Mesothelial cell of epicardium (in vitro differentiated cells): ENCODE measurements around the gene P4HTM. TPM values are rescaled to one million over a fixed set of nuclear protein-coding genes. Genes with fewer than 3 reads are reported as not detected.

Source experiments
- DNase-seq, 2 experiments: peaks; one replicate each; pipeline ENCODE4 v3.0.0; 2021; ENCODE audit warnings: low spot score in 2 of 2; ENCODE audit not compliant: unreplicated experiment in 2 of 2
- H3K27ac Mint-ChIP-seq: 2 replicates; pipeline ENCODE4 v1.8.0; 2021; ENCODE audit warnings: mixed read lengths
- H3K27me3 Mint-ChIP-seq: 2 replicates; pipeline ENCODE4 v1.8.0; 2021; ENCODE audit warnings: low read depth, mixed read lengths
- H3K36me3 Mint-ChIP-seq: 2 replicates; pipeline ENCODE4 v1.8.0; 2021; ENCODE audit warnings: mixed read lengths
- H3K4me1 Mint-ChIP-seq: 2 replicates; pipeline ENCODE4 v1.8.0; 2021; ENCODE audit warnings: mixed read lengths
- H3K4me3 Mint-ChIP-seq: 2 replicates; pipeline ENCODE4 v1.8.0; 2021; ENCODE audit warnings: mild to moderate bottlenecking, moderate library complexity, mixed read lengths
- H3K9me3 Mint-ChIP-seq: 2 replicates; pipeline ENCODE4 v1.8.0; 2021; ENCODE audit warnings: mixed read lengths
- total RNA-seq: library from RNA; stranded (reverse); gene quantifications from 3 replicates; pipeline ENCODE4 v1.2.1, GENCODE V29; 2021
- TF ChIP-seq, protein P1 (sequence below): fragments of 200-600 bp; sonication (generic); IDR thresholded peaks from one replicate; pipeline ENCODE4 v1.5.0; 2021; ENCODE audit warnings: antibody characterized with exemption; ENCODE audit not compliant: unreplicated experiment

The P4HTM gene
- total RNA-seq, 1 donor from 2014 or later = 58.4 TPM

DNA sequence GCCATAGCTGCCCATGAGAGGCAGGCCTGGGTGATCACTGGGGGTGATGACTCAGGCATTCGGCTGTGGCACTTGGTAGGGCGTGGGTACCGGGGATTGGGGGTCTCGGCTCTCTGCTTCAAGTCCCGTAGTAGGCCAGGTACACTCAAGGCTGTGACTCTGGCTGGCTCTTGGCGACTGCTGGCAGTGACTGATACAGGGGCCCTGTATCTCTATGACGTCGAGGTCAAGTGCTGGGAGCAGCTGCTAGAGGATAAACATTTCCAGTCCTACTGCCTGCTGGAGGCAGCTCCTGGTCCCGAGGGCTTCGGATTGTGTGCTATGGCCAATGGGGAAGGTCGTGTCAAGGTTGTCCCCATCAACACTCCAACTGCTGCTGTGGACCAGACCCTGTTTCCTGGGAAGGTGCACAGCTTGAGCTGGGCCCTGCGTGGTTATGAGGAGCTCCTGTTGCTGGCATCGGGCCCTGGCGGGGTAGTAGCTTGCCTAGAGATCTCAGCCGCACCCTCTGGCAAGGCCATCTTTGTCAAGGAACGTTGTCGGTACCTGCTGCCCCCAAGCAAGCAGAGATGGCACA is 22.5 kb downstream of the P4HTM start:
- TF ChIP-seq, protein P1, sequence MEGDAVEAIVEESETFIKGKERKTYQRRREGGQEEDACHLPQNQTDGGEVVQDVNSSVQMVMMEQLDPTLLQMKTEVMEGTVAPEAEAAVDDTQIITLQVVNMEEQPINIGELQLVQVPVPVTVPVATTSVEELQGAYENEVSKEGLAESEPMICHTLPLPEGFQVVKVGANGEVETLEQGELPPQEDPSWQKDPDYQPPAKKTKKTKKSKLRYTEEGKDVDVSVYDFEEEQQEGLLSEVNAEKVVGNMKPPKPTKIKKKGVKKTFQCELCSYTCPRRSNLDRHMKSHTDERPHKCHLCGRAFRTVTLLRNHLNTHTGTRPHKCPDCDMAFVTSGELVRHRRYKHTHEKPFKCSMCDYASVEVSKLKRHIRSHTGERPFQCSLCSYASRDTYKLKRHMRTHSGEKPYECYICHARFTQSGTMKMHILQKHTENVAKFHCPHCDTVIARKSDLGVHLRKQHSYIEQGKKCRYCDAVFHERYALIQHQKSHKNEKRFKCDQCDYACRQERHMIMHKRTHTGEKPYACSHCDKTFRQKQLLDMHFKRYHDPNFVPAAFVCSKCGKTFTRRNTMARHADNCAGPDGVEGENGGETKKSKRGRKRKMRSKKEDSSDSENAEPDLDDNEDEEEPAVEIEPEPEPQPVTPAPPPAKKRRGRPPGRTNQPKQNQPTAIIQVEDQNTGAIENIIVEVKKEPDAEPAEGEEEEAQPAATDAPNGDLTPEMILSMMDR = no peak
- DNase-seq = no peak
- H3K27ac Mint-ChIP-seq = no peak overlapping the region

DNA sequence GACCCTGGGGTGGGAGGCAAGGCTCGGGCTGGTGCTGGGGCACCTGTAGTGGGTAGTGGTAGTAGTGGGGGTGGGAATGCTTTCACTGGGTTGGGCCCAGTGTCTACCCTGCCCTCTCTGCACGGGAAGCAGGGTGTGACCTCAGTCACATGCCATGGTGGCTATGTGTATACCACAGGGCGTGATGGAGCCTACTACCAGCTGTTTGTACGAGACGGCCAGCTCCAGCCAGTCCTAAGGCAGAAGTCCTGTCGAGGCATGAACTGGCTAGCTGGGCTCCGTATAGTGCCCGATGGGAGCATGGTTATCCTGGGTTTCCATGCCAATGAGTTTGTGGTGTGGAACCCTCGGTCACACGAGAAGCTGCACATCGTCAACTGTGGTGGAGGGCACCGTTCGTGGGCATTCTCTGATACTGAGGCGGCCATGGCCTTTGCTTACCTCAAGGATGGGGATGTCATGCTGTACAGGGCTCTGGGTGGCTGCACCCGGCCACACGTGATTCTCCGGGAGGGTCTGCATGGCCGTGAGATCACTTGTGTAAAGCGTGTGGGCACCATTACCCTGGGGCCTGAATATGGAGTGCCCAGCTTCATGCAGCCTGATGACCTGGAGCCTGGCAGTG is 23.2 kb downstream of the P4HTM start:
- Mint-ChIP-seq H3K9me3 (no peaks in the 10 kb centered on the region), H3K27me3 (no peaks in the 10 kb centered on the region), H3K4me3 (no peak overlapping the region), H3K36me3 (peaks cover 11% of the 10 kb centered on the region), H3K27ac (no peak overlapping the region), H3K4me1 (peaks cover 14% of the 10 kb centered on the region)
- DNase-seq = no peak
- TF ChIP-seq, protein P1 = no peak

More for the DNA sequence above, 22.5 kb downstream of the P4HTM start:
- H3K36me3 Mint-ChIP-seq = peaks cover 11% of the 10 kb centered on the region
- no peaks in the 10 kb centered on the region for H3K27me3 Mint-ChIP-seq
- peaks cover 15% of the 10 kb centered on the region for H3K4me1 Mint-ChIP-seq
- no peak overlapping the region for H3K4me3 Mint-ChIP-seq
- H3K9me3 Mint-ChIP-seq = no peaks in the 10 kb centered on the region

DNA sequence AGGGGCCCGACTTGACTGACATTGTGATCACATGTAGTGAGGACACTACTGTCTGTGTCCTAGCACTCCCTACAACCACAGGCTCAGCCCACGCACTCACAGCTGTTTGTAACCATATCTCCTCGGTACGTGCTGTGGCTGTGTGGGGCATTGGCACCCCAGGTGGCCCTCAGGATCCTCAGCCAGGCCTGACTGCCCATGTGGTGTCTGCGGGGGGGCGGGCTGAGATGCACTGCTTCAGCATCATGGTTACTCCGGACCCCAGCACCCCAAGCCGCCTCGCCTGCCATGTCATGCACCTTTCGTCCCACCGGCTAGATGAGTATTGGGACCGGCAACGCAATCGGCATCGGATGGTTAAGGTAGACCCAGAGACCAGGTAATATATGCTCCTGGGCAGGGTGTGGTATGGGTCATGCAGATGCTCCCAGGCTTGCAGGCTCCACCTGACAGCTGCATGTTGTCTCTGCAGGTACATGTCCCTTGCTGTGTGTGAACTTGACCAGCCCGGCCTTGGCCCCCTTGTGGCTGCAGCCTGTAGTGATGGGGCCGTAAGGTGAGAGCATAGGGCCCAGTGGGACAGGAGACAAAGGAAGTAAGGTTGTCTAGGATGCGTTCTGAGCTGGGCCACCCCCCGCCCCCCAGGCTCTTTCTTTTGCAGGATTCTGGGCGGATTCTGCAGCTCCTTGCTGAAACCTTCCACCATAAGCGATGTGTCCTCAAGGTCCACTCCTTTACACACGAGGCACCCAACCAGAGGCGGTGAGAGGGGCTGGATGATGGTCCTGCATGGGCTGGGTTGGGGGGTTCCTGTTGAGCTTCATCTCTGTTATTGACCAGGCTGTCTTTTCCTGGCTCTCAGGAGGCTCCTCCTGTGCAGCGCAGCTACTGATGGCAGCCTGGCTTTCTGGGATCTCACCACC is 24.0 kb downstream of the P4HTM start:
- H3K27ac Mint-ChIP-seq = no peak overlapping the region
- no peaks in the 10 kb centered on the region for H3K27me3 Mint-ChIP-seq
- no peak for DNase-seq
- no peak overlapping the region for H3K4me3 Mint-ChIP-seq
- peaks cover 11% of the 10 kb centered on the region for H3K36me3 Mint-ChIP-seq
- H3K9me3 Mint-ChIP-seq = no peaks in the 10 kb centered on the region
- peaks cover 14% of the 10 kb centered on the region for H3K4me1 Mint-ChIP-seq
- TF ChIP-seq, protein P1 = peak; percentile 67

DNA sequence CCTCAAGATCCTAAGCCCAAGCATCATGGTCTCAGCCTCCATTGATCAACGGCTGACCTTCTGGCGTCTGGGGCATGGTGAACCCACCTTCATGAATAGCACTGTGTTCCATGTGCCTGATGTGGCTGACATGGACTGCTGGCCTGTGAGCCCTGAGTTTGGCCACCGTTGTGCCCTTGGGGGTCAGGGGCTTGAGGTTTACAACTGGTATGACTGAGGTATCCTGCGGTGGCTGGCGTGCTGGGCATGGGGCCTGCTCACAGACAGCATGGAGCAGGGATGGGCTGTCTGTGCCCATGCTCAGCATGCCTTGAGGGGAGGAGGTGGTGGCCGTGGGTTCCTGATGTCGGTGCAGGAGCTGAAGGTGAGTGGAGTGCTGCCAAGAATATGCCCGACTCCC is 25.0 kb downstream of the P4HTM start:
- Mint-ChIP-seq H3K27me3 (no peaks in the 10 kb centered on the region), H3K36me3 (peaks cover 11% of the 10 kb centered on the region), H3K27ac (no peak overlapping the region), H3K4me1 (peaks cover 16% of the 10 kb centered on the region), H3K4me3 (no peak overlapping the region), H3K9me3 (no peaks in the 10 kb centered on the region)
- TF ChIP-seq, protein P1 = no peak
- DNase-seq = no peak

DNA sequence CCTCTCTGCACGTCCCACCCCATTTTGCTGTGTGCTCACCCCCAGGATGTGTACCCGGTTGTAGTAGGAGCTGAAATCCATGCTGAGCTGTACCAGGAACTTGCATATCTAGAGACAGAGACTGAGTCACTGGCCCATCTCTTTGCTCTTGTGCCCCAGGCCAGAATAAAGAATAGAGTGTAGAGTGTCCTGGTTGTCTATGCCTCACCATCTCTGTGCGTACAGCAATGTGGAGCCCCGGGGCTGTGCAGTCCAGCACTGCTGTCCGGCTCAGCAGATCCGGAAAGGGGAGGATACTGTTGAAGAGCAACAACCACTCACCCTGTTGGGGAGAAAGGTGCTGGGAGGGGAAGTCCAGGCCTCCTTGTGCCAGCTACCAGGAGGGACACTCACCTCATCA is 25.7 kb downstream of the P4HTM start:
- H3K27me3 Mint-ChIP-seq = no peaks in the 10 kb centered on the region
- H3K4me3 Mint-ChIP-seq = peak overlapping the region; percentile 94

More for the DNA sequence above, 25.7 kb downstream of the P4HTM start:
- TF ChIP-seq, protein P1 = no peak
- Mint-ChIP-seq H3K9me3 (no peaks in the 10 kb centered on the region), H3K4me1 (peaks cover 22% of the 10 kb centered on the region), H3K27ac (peak overlapping the region; percentile 39), H3K36me3 (peaks cover 11% of the 10 kb centered on the region)
- DNase-seq = no peak
